ENCODE measurements around the gene BET1.
"Not testable (repeated sequence)": the region's sequence is repeated elsewhere in the genome, so short reads cannot be mapped to it uniquely, and the experiment has no call there.

Gene BET1

GRCh38 chr7:94004024-94004951 is at the start of gene BET1:
TSS of gene BET1 (minus strand) at chr7:94004355. CDS start at chr7:94004216, 139 bp downstream.
- peak; percentile 78 to 88 for DNase-seq (ENCODE audit: low read depth in 1 of 2, low spot score in 1 of 2)

- DNase-seq (ENCODE audit: low read depth in 1 of 2, low spot score in 1 of 2): no peak
Observed at GRCh38 chr7:94053532-94053931, 49.4 kb upstream of the BET1 start.

DNA sequence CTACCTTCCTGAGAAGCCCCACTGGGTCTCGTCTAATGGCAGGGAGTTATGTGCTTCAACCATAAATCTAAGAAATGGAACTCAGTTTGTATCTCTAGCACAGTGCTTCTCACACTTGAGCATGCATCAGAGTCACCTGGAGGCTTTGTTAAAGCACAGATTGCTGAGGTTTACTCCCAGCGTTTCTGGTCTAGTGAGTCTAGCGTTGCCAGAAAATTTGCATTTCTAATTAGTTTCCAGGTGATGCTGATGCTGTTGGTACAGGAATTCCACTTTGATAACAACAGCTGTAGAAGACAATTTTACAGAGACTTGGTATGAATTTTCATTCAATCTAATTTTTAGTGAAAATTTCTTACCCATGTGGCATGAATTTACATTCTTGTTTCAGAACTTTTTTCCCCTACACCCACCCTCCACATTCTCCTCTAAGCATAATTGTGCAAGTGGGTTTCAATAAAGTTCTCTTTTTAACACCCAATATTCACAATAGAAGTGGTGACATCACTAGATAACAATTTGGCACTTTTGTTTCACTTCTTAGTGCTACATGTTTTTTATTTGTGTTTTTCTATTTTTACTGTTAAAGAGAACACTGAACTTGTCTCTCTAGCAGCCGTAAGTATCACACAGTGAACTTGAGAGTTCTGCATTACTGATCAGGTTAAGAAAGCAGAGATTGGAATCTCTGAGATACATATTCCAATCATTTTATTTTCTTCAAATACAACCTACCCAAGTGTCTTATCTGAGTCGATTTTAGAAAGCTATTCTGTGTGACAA is 48.4 kb upstream of the BET1 start:
- DNase-seq (ENCODE audit: low read depth in 1 of 2, low spot score in 1 of 2): no peak

DNA sequence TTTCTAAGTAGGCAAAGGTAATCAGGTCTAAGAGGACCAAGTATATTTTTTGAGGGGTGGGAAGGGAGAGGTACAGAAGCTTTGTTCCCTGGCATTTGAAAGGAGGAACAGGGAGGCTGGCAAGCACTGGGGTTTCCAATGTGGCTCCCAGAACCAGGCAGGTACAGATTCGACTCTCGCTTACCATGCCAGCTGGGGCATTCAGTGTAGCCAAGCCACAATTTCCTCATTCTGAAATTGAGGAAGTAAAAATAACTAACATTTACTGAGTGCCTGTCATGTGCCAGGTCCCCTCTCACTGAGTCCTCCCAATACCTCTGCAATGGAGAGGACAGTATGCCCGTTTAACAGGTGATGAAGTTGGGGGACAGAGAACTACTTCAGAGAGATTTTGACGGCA is 45.9 kb upstream of the BET1 start:
- DNase-seq (ENCODE audit: low read depth in 1 of 2, low spot score in 1 of 2): no peak

- no peak for DNase-seq (ENCODE audit: low read depth in 1 of 2, low spot score in 1 of 2)
Observed at GRCh38 chr7:94049615-94050014, 45.5 kb upstream of the BET1 start.

DNA sequence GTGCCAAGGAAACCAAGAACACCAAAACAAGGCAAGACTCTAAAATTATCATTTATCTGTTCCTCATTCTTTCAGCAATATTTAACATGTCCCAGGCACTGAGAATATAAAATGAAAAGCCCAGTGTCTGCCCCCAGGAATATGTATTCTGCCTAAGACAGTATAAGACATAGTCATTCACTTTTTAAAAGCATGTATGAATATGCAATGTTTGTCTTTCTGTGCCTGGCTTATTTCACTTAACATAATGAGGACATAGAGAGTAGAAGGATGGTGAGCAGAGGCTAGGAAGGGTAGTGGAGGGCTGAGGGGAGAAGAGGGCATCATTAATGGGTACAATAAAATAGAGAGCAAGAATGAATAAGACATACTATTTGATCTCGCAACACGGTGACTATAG is 44.6 kb upstream of the BET1 start:
- DNase-seq (ENCODE audit: low read depth in 1 of 2, low spot score in 1 of 2): no peak

DNA sequence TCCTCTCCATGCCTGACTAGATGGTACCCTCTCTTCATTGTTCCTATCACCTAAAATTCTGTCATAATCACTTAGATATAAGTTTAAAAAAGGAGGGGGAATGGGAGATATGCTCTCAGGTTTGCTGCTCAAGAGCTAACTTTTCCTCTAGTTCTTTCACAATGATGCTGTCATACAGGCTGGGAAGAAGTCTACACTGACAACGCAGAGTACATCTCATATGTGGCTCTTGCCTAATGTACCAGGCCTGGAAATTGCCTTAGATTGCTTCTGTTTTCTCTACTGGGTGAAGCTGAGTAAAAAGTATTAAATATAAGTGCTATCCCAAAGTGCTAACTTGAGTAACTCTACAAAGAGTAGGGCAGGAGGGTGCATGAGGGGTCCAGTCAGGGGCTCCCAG is 43.8 kb upstream of the BET1 start:
- DNase-seq (ENCODE audit: low read depth in 1 of 2, low spot score in 1 of 2): no peak

- DNase-seq (ENCODE audit: low read depth in 1 of 2, low spot score in 1 of 2): no peak
Observed at GRCh38 chr7:94045581-94045980, 41.4 kb upstream of the BET1 start.

- DNase-seq (ENCODE audit: low read depth in 1 of 2, low spot score in 1 of 2): no peak
Observed at GRCh38 chr7:94044806-94045205, 40.7 kb upstream of the BET1 start.

DNA sequence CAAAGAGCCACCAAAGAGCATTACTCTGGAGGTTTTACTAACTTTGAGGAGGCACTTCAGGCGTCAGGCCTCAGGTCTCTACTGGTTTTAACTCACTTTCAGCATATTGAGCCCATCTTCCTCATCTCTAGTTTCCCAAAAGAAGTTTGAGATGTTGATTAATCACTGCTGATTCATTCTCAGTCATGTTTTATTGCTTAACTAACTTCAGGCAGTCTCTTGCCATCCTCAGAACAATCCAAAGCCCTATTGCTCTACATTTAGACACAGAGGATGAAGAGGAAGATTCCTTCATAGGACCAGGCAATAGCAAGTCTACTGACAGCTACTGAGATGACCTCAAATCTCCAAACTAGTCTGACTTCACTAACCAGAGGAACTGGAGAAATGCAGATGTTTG is 39.1 kb upstream of the BET1 start:
- no peak for DNase-seq (ENCODE audit: low read depth in 1 of 2, low spot score in 1 of 2)

DNA sequence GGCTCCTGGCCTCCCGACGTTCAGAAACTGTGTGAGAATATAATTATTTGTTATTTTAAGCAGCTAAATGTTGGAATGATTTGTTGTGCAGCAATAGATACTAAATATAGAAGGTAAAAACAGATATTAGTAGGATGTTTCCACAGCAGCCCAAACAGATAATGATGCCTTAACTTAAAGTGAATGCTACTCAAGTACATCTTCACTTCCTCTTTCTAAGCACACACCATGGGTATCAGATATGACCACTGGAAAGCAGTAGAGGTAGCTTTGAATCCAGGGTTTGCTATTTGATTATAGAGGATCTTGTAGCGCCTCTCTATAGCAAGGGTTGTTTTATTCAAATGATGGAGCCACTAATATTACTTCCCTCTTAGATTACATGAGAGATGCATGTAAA is 38.2 kb upstream of the BET1 start:
- DNase-seq (ENCODE audit: low read depth in 1 of 2, low spot score in 1 of 2): no peak

GRCh38 chr7:94041529-94041928 is 37.4 kb upstream of the BET1 start:
- no peak for DNase-seq (ENCODE audit: low read depth in 1 of 2, low spot score in 1 of 2)

DNA sequence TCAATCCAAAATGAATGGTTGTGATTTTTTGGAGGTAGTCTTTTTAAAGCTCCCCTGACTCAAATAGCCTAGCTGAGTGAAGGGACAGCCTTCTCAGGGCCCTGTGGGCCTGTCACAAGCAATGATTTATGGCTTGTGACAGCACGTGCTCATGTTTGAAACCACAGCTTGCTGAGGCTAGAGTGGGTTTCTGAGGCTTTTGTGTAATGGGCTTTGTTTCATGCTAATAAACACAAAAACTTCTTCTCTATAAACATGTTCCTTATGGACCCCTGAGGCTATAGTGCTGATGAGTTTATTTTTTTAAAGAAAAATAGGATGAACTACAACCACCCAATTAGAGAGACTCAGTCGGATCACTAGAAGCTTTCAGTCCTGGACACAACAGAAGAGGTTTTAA is 36.1 kb upstream of the BET1 start:
- no peak for DNase-seq (ENCODE audit: low read depth in 1 of 2, low spot score in 1 of 2)

GRCh38 chr7:94039368-94040035 is 35.3 kb upstream of the BET1 start:
- DNase-seq (ENCODE audit: low read depth in 1 of 2, low spot score in 1 of 2): no peak

DNA sequence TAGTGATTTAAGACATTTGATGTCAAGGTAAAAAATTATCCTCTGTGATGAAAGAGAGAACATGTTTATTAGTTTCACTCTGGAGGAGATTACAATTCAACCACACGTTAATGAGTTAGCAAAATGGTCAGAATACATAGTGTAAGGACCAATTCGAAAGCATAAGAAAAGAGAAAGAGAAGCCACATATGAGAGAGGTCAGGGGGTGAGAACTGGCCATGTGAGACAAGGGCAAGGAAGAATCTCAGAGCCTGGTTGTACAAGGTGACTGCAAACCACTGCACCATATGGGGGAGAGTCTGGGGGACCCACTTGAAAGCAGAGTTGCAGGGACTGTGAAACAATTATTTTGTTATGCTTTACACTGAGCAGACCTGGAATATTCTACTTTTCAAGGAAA is 27.7 kb upstream of the BET1 start:
- DNase-seq (ENCODE audit: low read depth in 1 of 2, low spot score in 1 of 2): no peak

- DNase-seq (ENCODE audit: low read depth in 1 of 2, low spot score in 1 of 2): no peak
Observed at GRCh38 chr7:94030634-94031033, 26.5 kb upstream of the BET1 start.

DNA sequence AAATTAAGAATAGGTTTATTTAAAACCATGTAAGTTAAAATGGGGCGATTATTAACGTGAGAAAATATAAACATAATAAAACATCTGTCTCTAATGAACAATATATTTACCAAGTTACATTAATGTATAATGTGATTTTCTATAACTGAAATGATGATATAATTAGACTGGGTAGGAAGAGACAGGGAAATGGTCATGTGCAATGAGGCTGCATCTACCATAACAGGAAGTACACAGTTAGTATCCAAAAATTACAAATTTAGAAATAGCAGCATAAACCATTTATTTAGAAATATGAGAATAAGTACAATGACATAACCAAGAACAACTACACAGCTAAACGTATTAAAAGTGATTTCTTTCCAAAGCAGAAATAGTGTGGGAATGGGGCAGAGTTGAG is 25.8 kb upstream of the BET1 start:
- no peak for DNase-seq (ENCODE audit: low read depth in 1 of 2, low spot score in 1 of 2)

- DNase-seq (ENCODE audit: low read depth in 1 of 2, low spot score in 1 of 2): no peak
Observed at GRCh38 chr7:94028768-94029167, 24.6 kb upstream of the BET1 start.

DNA sequence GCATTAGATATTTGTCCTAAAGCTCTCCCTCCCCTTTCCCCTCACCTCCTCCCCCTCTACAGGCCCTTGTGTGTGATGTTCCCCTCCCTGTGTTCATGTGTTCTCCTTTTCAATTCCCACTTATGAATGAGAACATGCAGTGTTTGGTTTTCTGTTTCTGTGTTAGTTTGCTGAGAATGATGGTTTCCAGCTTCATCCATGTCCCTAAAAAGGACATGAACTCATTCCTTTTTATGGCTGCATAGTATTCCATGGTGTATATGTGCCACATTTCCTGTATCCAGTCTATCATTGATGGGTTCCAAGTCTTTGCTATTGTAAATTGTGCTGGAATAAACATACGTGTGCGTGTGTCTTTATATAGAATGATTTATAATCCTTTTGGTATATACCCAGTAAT is 22.5 kb upstream of the BET1 start:
- DNase-seq (ENCODE audit: low read depth in 1 of 2, low spot score in 1 of 2): not testable (repeated sequence)

DNA sequence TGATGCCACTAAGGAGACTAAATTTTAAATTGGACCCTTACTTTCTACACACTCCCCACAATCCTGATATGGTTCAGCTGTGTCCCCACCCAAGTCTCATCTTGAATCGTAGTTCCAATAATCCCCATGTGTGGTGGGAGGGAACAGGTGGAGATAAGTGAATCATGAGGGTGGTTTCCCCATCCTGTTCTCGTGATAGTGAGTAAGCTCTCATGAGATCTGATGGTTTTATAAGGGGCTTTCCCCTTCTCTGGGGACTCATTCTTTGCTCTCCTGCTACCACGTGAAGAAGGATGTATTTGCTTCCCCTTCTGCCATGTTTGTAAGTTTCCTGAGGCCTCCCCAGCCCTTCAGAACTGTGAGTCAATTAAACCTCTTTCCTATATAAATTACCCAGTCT is 18.4 kb upstream of the BET1 start:
- peak in 1 of 2 donors; percentile 22 for DNase-seq (ENCODE audit: low read depth in 1 of 2, low spot score in 1 of 2)

- DNase-seq (ENCODE audit: low read depth in 1 of 2, low spot score in 1 of 2): no peak
Observed at GRCh38 chr7:94016786-94017185, 12.6 kb upstream of the BET1 start.

GRCh38 chr7:94015538-94015937 is 11.4 kb upstream of the BET1 start:
- DNase-seq (ENCODE audit: low read depth in 1 of 2, low spot score in 1 of 2): no peak

All from activated CD4-positive, alpha-beta T cell treated with anti-CD3 and anti-CD28 coated beads, Interleukin-2, amount 50 U/mL, for 24 hours (primary cell).